ENCODE measurements around the gene JARID2. TPM values are rescaled to one million over a fixed set of nuclear protein-coding genes. Genes with fewer than 3 reads are reported as not detected.

The JARID2 gene
- total and polyA plus RNA-seq, 2 of the 13 experiments (the other 11 are each of a cell fraction or from before 2014, with no cell fraction given), result 7.5 to 10.3 TPM

GRCh38 chr6:15456422-15456821 lies 210.6 kb downstream of the JARID2 start:
- Histone ChIP-seq H3K9ac (ENCODE audit: insufficient read depth, low read depth, low read length) (no peak overlapping the region), H3K4me3 (replicated peaks in 1 of 3; ENCODE audit: insufficient read depth in 1 of 3, low read depth in 2 of 3, low read length in 3 of 3) (no peak overlapping the region), H3K27me3 (ENCODE audit: control insufficient read depth in 1 of 2, insufficient read depth in 2 of 2, low read length in 2 of 2) (no peaks in the 10 kb centered on the region), H3K4me2 (ENCODE audit: low read depth, low read length) (no peak overlapping the region), H3K27ac (ENCODE audit: extremely low read length, insufficient read depth, low read length) (no peak overlapping the region), H4K20me1 (ENCODE audit: insufficient read depth, low read length) (no peaks in the 10 kb centered on the region), H2AFZ (ENCODE audit: low read length) (no peak overlapping the region), H3K9me3 (ENCODE audit: low read length) (no peaks in the 10 kb centered on the region), H3K79me2 (ENCODE audit: insufficient read depth, low read length) (no peaks in the 10 kb centered on the region), H3K36me3 (replicated peaks in 1 of 2; ENCODE audit: control insufficient read depth in 1 of 2, insufficient read depth in 2 of 2, low read length in 2 of 2) (peaks cover 6 to 20% of the 10 kb centered on the region in 2 experiments; a peak in 4 of 5 replicates), H3K4me1 (ENCODE audit: insufficient read depth, low read length) (no peaks in the 10 kb centered on the region)
- in situ Hi-C loops (cut with HindIII; ENCODE audit: extremely low pct_ligation_motif_present, low pct_unique_long_range_greater_than_20kb), result no loop called here
- ATAC-seq (no peak), DNase-seq (ENCODE audit: low spot score) (no peak), FAIRE-seq (no peak)
- WGBS (ENCODE audit: low lambda C conversion rate), result 97% methylated on average over 2 of the region's 2 CpGs
- ChIA-PET CTCF (ENCODE audit: low intra/inter-chr PET ratio, low total read pairs) (no interaction called here), POLR2A (no interaction called here)
- BruUV-seq (replicated peaks), result no TSS peak
- intact Hi-C loops (cut with micrococcal nuclease; ENCODE audit: unreplicated experiment), result no loop called here
- no peak for TF ChIP-seq RCOR2 (CRISPR knock-in tag; IDR thresholded peaks at IDR 0.05)
- TF ChIP-seq SALL2 (CRISPR knock-in tag; IDR thresholded peaks at IDR 0.05), result no peak
- no peak for TF ChIP-seq BORCS8-MEF2B (CRISPR knock-in tag; IDR thresholded peaks at IDR 0.05)
- TF ChIP-seq HOXD1 (CRISPR knock-in tag; IDR thresholded peaks at IDR 0.05), result no peak
- no peak for TF ChIP-seq ZNF33A (CRISPR knock-in tag; IDR thresholded peaks at IDR 0.05; ENCODE audit: borderline replicate concordance)
- no peak for TF ChIP-seq CENPT (CRISPR knock-in tag; IDR thresholded peaks at IDR 0.05; ENCODE audit: low read depth)
- no peak for TF ChIP-seq FOXK2 (IDR thresholded peaks at IDR 0.05)
- TF ChIP-seq ZKSCAN8 (CRISPR knock-in tag; IDR thresholded peaks at IDR 0.05; ENCODE audit: borderline replicate concordance), result no peak
- no peak for TF ChIP-seq ZNF772 (CRISPR knock-in tag; IDR thresholded peaks at IDR 0.05)
- no peak for TF ChIP-seq ZUFSP (CRISPR knock-in tag; IDR thresholded peaks at IDR 0.05; ENCODE audit: borderline replicate concordance)
- no peak for TF ChIP-seq ZNF766 (CRISPR knock-in tag; IDR thresholded peaks at IDR 0.05; ENCODE audit: borderline replicate concordance)
- no peak for TF ChIP-seq ZNF142 (CRISPR knock-in tag; IDR thresholded peaks at IDR 0.05)
- TF ChIP-seq POLR2AphosphoS2 (IDR thresholded peaks at IDR 0.05; ENCODE audit: low read depth, low read length), result no peak
- no peak for TF ChIP-seq KDM2A (CRISPR knock-in tag; IDR thresholded peaks at IDR 0.05; ENCODE audit: borderline replicate concordance, low read depth)
- no peak for TF ChIP-seq PBX3 (CRISPR knock-in tag; IDR thresholded peaks at IDR 0.05; ENCODE audit: borderline replicate concordance)

Measured in HepG2 (cell line).